Mesendoderm (in vitro differentiated cells): Measurements from ENCODE around the gene SPAG6.
"Not testable (repeated sequence)": the region's sequence is repeated elsewhere in the genome, so short reads cannot be mapped to it uniquely, and the experiment has no call there.

ENCODE experiments used
- DNase-seq: peaks from one replicate; pipeline ENCODE4 v3.0.0; 2013
- H2AK5ac ChIP-seq: 2 replicates; pipeline ENCODE4 v1.6.1; 2013; ENCODE audit warnings: low read length, inconsistent platforms
- H2BK120ac ChIP-seq: 2 replicates; pipeline ENCODE4 v1.6.1; 2013; ENCODE audit warnings: low read depth, mild to moderate bottlenecking, low read length, moderate library complexity, mixed read lengths
- H2BK15ac ChIP-seq: replicated peaks from 2 replicates; pipeline ENCODE4 v1.6.1; 2013; ENCODE audit warnings: low read depth, mild to moderate bottlenecking, moderate library complexity
- H2BK5ac ChIP-seq: 2 replicates; pipeline ENCODE4 v1.6.1; 2013; ENCODE audit warnings: low read length, inconsistent platforms
- H3K18ac ChIP-seq: 2 replicates; pipeline ENCODE4 v1.6.1; 2013; ENCODE audit warnings: mild to moderate bottlenecking, low read length, mixed read lengths
- H3K23ac ChIP-seq: one replicate; pipeline ENCODE4 v1.6.1; 2013; ENCODE audit warnings: low read length
- H3K27ac ChIP-seq: 2 replicates; pipeline ENCODE4 v1.5.1; 2013; ENCODE audit warnings: low read depth, mild to moderate bottlenecking, inconsistent platforms, low read length, moderate library complexity
- H3K27me3 ChIP-seq: 2 replicates; pipeline ENCODE4 v1.6.1; 2013; ENCODE audit warnings: low read length, control low read depth, mild to moderate bottlenecking, inconsistent platforms; ENCODE audit not compliant: insufficient read depth, poor library complexity
- H3K36me3 ChIP-seq: 2 replicates; pipeline ENCODE4 v1.6.1; 2013; ENCODE audit warnings: low read length, inconsistent platforms; ENCODE audit not compliant: control insufficient read depth, insufficient read depth
- H3K4ac ChIP-seq: one replicate; pipeline ENCODE4 v1.6.1; 2013; ENCODE audit warnings: low read depth, mild to moderate bottlenecking, low read length, moderate library complexity
- H3K4me1 ChIP-seq: 2 replicates; pipeline ENCODE4 v1.6.1; 2013; ENCODE audit warnings: low read depth, low read length, inconsistent platforms; ENCODE audit not compliant: control insufficient read depth
- H3K4me2 ChIP-seq: 2 replicates; pipeline ENCODE4 v1.6.1; 2013; ENCODE audit warnings: low read length
- H3K4me3 ChIP-seq: 2 replicates; pipeline ENCODE4 v1.5.1; 2013; ENCODE audit warnings: mild to moderate bottlenecking, low read length
- H3K56ac ChIP-seq: one replicate; pipeline ENCODE4 v1.6.1; 2013; ENCODE audit warnings: low read length
- H3K79me1 ChIP-seq: 2 replicates; pipeline ENCODE4 v1.6.1; 2013; ENCODE audit warnings: low read length, inconsistent platforms
- H3K79me2 ChIP-seq: 2 replicates; pipeline ENCODE4 v1.6.1; 2013; ENCODE audit warnings: mild to moderate bottlenecking, low read length; ENCODE audit not compliant: control insufficient read depth, insufficient read depth
- H3K9ac ChIP-seq: 2 replicates; pipeline ENCODE4 v1.6.1; 2013; ENCODE audit warnings: low read length, inconsistent platforms
- H4K5ac ChIP-seq: one replicate; pipeline ENCODE4 v1.6.1; 2013; ENCODE audit warnings: low read length
- H4K8ac ChIP-seq: one replicate; pipeline ENCODE4 v1.6.1; 2013; ENCODE audit warnings: low read depth, mild to moderate bottlenecking, control low read depth, low read length, moderate library complexity
- WGBS: extraction: QIAGEN DNeasy Blood & Tissue Kit; methylation state at CpG from one replicate; pipeline ENCODE4 v1.1.7; 2013; ENCODE audit warnings: low lambda C conversion rate, missing lambda C conversion rate; ENCODE audit not compliant: insufficient coverage; ENCODE audit errors: extremely low coverage; 5-methylcytosine and 5-hydroxymethylcytosine counted together

SPAG6 gene

DNA sequence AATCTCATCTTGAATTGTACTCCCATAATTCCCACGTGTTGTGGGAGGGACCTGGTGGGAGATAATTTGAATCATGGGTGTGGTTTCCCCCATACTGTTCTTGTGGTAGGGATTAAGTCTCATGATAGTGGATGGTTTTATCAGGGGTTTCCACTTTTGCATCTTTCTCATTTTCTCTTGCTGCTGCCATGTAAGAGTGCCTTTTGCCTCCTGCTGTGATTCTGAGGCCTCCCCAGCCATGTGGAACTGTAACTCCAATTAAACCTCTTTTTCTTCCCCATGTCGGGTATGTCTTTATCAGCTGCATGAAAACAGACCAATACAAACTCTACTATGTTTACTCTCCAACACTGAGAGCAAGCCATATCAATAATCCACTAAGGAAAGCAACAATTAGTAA, 50.9 kb downstream of the SPAG6 start:
- not testable (repeated sequence) for H4K5ac ChIP-seq, DNase-seq, H3K27me3 ChIP-seq, H3K4me3 ChIP-seq, H2BK5ac ChIP-seq, H3K79me2 ChIP-seq, H2BK15ac ChIP-seq, H3K4me2 ChIP-seq, H4K8ac ChIP-seq, H3K56ac ChIP-seq, H3K4ac ChIP-seq, H3K9ac ChIP-seq, H2AK5ac ChIP-seq, H3K18ac ChIP-seq, H3K36me3 ChIP-seq, H3K27ac ChIP-seq, H3K4me1 ChIP-seq, H3K23ac ChIP-seq, H3K79me1 ChIP-seq, H2BK120ac ChIP-seq
- no CpG with 5 or more reads among the region's 2 CpGs for WGBS

DNA sequence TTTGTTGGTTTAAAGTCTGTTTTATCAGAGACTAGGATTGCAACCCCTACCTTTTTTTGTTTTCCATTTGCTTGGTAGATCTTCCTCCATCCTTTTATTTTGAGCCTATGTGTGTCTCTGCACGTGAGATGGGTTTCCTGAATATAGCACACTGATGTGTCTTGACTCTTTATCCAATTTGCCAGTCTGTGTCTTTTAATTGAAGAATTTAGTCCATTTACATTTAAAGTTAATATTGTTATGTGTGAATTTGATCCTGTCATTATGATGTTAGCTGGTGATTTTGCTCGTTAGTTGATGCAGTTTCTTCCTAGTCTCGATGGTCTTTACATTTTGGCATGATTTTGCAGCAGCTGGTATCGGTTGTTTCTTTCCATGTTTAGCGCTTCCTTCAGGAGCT, 61.6 kb downstream of the SPAG6 start:
- H3K18ac ChIP-seq, H4K8ac ChIP-seq, H3K4me2 ChIP-seq, H2BK5ac ChIP-seq, H2BK120ac ChIP-seq, H3K79me2 ChIP-seq, H3K27ac ChIP-seq, DNase-seq, H4K5ac ChIP-seq, H3K27me3 ChIP-seq, H3K36me3 ChIP-seq, H3K4me3 ChIP-seq, H2BK15ac ChIP-seq, H3K9ac ChIP-seq, H3K4me1 ChIP-seq, H3K4ac ChIP-seq, H3K56ac ChIP-seq, H3K23ac ChIP-seq, H2AK5ac ChIP-seq, H3K79me1 ChIP-seq: not testable (repeated sequence)
- no CpG with 5 or more reads among the region's 5 CpGs for WGBS

DNA sequence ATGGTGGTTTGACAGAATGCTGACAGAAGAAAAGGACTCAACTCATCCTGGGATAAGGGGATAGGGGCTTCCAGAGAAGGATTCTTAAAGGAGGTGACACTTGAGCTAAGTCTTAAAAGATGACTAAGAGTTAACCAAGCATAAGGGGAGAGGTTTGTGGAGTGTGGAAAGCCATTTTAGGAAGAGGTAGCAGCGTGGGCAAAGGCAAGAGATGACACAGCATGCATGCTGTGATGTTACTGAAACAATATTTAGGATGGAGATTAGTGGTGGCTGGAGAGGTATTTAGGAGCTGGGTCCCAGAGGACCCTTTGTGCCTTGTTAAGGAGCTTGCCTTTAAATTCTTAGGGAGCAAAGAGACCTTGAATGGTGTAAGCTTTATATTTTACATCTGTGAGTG, 65.1 kb downstream of the SPAG6 start:
- no peaks in the 10 kb centered on the region for H3K36me3 ChIP-seq
- H3K27ac ChIP-seq, result no peak overlapping the region
- H4K5ac ChIP-seq, result no peak overlapping the region
- DNase-seq, result no peak
- H3K4ac ChIP-seq, result no peak overlapping the region
- H2BK5ac ChIP-seq, result no peak overlapping the region
- no peak overlapping the region for H3K4me3 ChIP-seq
- no peaks in the 10 kb centered on the region for H3K79me2 ChIP-seq
- no CpG with 5 or more reads among the region's 1 CpG for WGBS
- H3K9ac ChIP-seq, result no peak overlapping the region
- no peak overlapping the region for H3K18ac ChIP-seq
- no peak overlapping the region for H3K4me2 ChIP-seq
- no peaks in the 10 kb centered on the region for H3K79me1 ChIP-seq
- no peak overlapping the region for H4K8ac ChIP-seq
- H2BK120ac ChIP-seq, result no peak overlapping the region
- H3K56ac ChIP-seq, result no peak overlapping the region
- H2AK5ac ChIP-seq, result no peak overlapping the region
- H3K4me1 ChIP-seq, result no peaks in the 10 kb centered on the region
- H3K23ac ChIP-seq, result no peak overlapping the region
- no peak overlapping the region for H2BK15ac ChIP-seq
- no peaks in the 10 kb centered on the region for H3K27me3 ChIP-seq

DNA sequence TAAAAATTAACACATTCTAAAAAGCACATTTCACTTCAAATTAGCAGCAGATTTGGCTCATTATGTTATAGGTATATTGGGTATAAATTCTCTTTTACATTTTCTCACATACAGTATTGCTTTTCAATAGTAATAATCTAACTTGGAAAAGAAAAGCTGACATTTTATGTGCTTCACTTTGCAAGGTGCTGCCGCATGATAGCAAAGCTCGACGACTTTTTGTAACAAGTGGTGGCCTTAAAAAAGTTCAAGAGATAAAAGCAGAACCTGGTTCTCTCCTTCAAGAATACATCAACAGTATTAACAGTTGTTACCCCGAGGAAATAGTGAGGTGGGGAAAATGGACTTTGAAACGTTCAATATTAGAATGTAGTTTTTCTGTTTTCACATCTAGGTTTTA, 65.5 kb downstream of the SPAG6 start:
- Histone ChIP-seq H3K9ac (no peak overlapping the region), H4K8ac (no peak overlapping the region), H2AK5ac (no peak overlapping the region), H3K18ac (no peak overlapping the region), H3K79me2 (no peaks in the 10 kb centered on the region), H3K36me3 (no peaks in the 10 kb centered on the region), H3K27ac (no peak overlapping the region), H3K4me1 (no peaks in the 10 kb centered on the region), H3K79me1 (no peaks in the 10 kb centered on the region), H2BK15ac (no peak overlapping the region), H3K56ac (no peak overlapping the region), H3K4me2 (no peak overlapping the region), H4K5ac (no peak overlapping the region), H3K23ac (no peak overlapping the region), H2BK5ac (no peak overlapping the region), H2BK120ac (no peak overlapping the region), H3K4me3 (no peak overlapping the region), H3K4ac (no peak overlapping the region), H3K27me3 (no peaks in the 10 kb centered on the region)
- no CpG with 5 or more reads among the region's 5 CpGs for WGBS
- no peak for DNase-seq

DNA sequence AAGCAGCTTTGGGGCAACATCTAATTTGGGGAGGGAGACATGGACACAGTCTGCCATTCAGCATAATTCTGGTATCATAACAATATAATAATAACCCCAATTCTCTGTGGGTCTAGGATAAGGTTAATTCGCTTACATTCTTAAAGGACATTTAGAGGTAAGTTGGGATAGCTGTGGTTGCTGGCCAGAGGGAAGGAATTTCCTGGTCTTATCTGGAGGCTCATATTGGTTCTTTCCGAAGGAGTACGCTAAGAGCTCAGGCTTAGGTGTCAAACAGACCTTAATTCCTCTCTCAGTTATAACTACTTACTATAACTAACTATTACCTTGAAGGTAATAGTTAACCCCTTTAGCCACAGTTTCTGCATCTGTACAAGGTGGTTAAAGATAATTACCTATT, 68.8 kb downstream of the SPAG6 start:
- WGBS, result no CpG with 5 or more reads among the region's 3 CpGs

DNA sequence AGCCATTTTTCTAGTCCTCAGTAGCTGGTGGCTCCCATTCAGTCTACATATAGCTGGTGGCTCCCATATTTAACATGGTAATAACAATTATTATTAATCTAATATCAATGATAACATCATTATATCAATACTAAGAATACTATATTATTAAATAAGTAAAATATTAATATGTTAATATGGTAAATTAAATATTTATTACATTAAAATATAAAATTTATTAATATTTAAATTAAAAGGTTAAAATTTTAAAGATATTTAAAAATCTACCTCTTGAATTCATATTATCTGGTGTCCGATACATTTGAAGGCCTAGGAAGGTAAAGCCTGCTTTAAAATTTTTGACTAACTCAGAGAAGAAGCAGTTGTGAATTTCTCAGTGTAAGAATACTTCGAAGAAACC, 69.8 kb downstream of the SPAG6 start:
- H2BK5ac ChIP-seq, result no peak overlapping the region
- no peaks in the 10 kb centered on the region for H3K36me3 ChIP-seq
- no peak overlapping the region for H3K4me3 ChIP-seq
- no peak overlapping the region for H3K9ac ChIP-seq
- no peak overlapping the region for H4K8ac ChIP-seq
- H3K18ac ChIP-seq, result no peak overlapping the region
- no CpG with 5 or more reads among the region's 2 CpGs for WGBS
- H4K5ac ChIP-seq, result no peak overlapping the region
- H2BK15ac ChIP-seq, result no peak overlapping the region
- H3K27me3 ChIP-seq, result no peaks in the 10 kb centered on the region
- H2BK120ac ChIP-seq, result no peak overlapping the region
- H3K79me2 ChIP-seq, result no peaks in the 10 kb centered on the region
- no peak overlapping the region for H3K4me2 ChIP-seq
- H3K4me1 ChIP-seq, result no peaks in the 10 kb centered on the region
- H2AK5ac ChIP-seq, result no peak overlapping the region
- no peak overlapping the region for H3K27ac ChIP-seq
- no peak overlapping the region for H3K4ac ChIP-seq
- no peak overlapping the region for H3K56ac ChIP-seq
- H3K23ac ChIP-seq, result no peak overlapping the region
- no peak for DNase-seq
- no peaks in the 10 kb centered on the region for H3K79me1 ChIP-seq

More for the DNA sequence above, 68.8 kb downstream of the SPAG6 start:
- Histone ChIP-seq H3K18ac (no peak overlapping the region), H3K4me1 (no peaks in the 10 kb centered on the region), H3K4ac (no peak overlapping the region), H3K79me2 (no peaks in the 10 kb centered on the region), H3K56ac (no peak overlapping the region), H2AK5ac (no peak overlapping the region), H3K27ac (no peak overlapping the region), H4K5ac (no peak overlapping the region), H3K36me3 (no peaks in the 10 kb centered on the region), H3K4me2 (no peak overlapping the region), H3K27me3 (no peaks in the 10 kb centered on the region), H2BK120ac (no peak overlapping the region), H3K79me1 (no peaks in the 10 kb centered on the region), H3K9ac (no peak overlapping the region), H3K4me3 (no peak overlapping the region), H4K8ac (no peak overlapping the region), H3K23ac (no peak overlapping the region), H2BK5ac (no peak overlapping the region), H2BK15ac (no peak overlapping the region)
- no peak for DNase-seq
